ENCODE data around the gene IL17A.

The IL17A gene

GRCh38 chr6:52233005-52233404 lies 46.8 kb downstream of the IL17A start:
- Histone ChIP-seq H3K9me3 (ENCODE audit: control insufficient read depth in 5 of 5, low read length in 5 of 5) (no peaks in the 10 kb centered on the region), H3K27me3 (ENCODE audit: control insufficient read depth in 5 of 5, insufficient read depth in 4 of 5, low read length in 5 of 5) (peaks cover 0 to 9% (median 5%) of the 10 kb centered on the region in 5 donors), H3K36me3 (ENCODE audit: control insufficient read depth in 5 of 5, insufficient read depth in 5 of 5, low read length in 5 of 5) (no peaks in the 10 kb centered on the region), H3K27ac (ENCODE audit: low read depth, low read length) (no peak overlapping the region), H3K4me1 (ENCODE audit: control insufficient read depth in 5 of 5, insufficient read depth in 5 of 5, low read length in 5 of 5) (no peaks in the 10 kb centered on the region), H3K4me3 (ENCODE audit: low read depth in 1 of 5, low read length in 5 of 5) (no peak overlapping the region), H3K9ac (ENCODE audit: low read length in 5 of 5) (no peak overlapping the region)

GRCh38 chr6:52233975-52234823 lies 48.0 kb downstream of the IL17A start:
- H3K27ac ChIP-seq (ENCODE audit: low read depth, low read length): no peak overlapping the region
- H3K9ac ChIP-seq (ENCODE audit: low read length in 5 of 5): no peak overlapping the region
- no peaks in the 10 kb centered on the region for H3K9me3 ChIP-seq (ENCODE audit: control insufficient read depth in 5 of 5, low read length in 5 of 5)
- H3K4me1 ChIP-seq (ENCODE audit: control insufficient read depth in 5 of 5, insufficient read depth in 5 of 5, low read length in 5 of 5): no peaks in the 10 kb centered on the region
- no peak overlapping the region for H3K4me3 ChIP-seq (ENCODE audit: low read depth in 1 of 5, low read length in 5 of 5)
- H3K27me3 ChIP-seq (ENCODE audit: control insufficient read depth in 5 of 5, insufficient read depth in 4 of 5, low read length in 5 of 5): peaks cover 0 to 9% (median 5%) of the 10 kb centered on the region in 5 donors
- H3K36me3 ChIP-seq (ENCODE audit: control insufficient read depth in 5 of 5, insufficient read depth in 5 of 5, low read length in 5 of 5): no peaks in the 10 kb centered on the region

All from subcutaneous abdominal adipose tissue (tissue), 5 donors.